GM18526 (cell line): ENCODE results near the gene DEGS2.

ENCODE experiments used
- POLR2A ChIP-seq: IDR thresholded peaks from 3 replicates; pipeline ENCODE4 v1.6.1; 2011; ENCODE audit not compliant: insufficient read length; ENCODE audit errors: extremely low read depth

DEGS2 gene

DNA sequence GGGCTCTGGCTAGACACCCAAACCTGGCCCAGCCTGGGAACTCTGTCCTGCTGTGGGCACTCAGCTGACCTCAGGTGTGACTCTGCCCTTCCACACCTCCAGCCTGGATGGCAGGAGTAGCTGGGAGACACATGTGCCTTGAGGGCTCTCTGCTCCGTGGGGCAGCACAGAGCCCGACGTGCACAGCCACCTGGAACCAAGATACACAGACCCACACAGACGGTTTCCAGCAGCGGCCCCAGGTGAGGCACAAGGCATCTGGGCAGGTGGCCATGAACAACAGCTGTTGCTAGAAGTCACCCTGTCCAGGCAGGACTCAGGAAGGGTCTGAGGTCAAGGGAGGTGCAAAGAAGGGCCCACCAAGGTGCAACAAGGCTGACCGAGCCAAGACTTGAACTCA, 5.9 kb downstream of the DEGS2 start:
- TF ChIP-seq POLR2A: no peak

DNA sequence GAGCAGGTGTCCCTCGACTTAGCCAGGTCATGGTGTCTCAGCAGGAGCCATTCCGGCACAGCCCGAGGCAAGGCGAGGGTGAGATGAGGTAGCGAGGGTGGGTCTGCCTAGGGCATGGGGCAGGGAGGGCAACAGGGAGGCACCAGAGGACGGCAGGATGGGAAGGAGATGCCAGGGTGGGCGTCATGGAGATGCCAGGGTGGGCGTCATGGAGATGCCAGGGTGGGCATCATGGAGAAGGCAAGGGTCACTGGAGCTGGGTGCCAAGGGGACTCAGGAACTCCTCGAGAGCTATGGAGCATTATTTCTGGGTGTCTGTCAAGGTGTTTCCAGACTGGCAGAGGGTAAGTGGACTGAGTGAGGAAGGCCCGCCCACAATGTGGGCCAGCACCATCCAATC, 7.4 kb downstream of the DEGS2 start:
- no peak for TF ChIP-seq POLR2A

DNA sequence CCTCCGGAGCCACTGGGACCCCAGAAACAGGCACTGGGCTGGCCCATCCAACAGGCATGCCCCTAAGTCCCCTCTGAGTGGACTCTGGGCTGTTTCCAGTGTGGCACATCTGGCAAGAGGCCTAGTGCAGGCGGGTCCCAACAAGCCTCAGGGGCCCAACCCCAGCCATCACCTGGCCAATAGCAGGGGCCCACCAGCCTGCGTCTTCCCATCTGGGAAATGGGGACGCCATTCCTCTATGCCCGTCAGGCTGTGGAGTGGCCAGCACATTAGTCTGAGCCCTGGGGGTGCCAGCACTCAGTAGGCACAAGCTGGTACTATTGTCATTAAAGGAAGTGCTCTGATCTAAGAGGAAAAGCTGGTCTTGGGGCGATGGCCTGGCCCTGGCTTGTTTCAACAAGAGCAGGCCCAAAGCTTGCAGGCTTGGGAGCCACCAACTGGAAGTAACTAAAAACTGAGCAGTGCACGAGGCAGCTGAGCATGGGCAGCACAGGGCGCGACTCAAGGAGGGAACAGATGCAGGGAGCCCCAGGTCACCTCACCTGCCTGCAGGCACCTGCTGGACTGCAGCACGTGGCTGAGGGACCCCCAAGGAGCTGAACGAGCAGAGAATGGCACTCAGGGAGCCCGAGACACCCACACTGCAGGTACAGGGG, 8.4 kb downstream of the DEGS2 start:
- no peak for TF ChIP-seq POLR2A

DNA sequence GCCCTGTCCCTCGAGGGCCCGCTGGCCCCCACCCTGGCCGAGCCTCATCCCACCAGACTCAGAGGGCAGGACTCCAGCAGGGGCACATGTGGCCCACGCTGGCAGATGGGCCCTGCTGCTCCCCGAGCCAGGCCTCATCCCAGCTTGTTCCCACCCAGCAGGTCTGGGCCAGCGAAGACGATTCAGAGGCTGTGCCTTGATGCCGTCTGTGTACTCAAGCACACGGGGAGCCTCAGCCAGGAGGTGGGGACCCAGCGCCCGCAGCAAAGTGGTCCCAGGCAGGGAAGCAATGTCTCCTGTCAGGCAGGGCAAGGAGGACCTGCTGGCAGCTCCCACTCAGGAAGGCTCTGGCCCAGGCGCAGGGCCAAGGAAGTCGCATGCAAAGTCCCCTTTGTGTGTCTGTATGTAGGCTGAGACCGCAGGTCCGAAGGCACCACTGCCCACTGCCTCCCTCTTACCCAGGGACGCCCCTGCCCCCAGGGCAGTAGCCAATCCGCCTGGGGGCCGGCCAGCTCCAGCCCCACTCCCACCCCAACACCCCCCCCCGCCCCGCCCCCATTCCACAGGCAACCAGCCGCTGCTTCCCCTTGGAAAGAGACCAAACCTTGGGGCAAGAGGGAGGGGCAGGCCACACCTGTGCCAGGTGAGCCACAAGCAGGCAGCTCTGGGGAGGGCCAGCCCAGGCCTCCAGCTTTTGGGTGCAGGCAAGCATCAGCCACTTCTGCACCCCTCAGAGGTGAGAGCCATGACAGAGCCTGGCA, 9.4 kb downstream of the DEGS2 start:
- TF ChIP-seq POLR2A: no peak

DNA sequence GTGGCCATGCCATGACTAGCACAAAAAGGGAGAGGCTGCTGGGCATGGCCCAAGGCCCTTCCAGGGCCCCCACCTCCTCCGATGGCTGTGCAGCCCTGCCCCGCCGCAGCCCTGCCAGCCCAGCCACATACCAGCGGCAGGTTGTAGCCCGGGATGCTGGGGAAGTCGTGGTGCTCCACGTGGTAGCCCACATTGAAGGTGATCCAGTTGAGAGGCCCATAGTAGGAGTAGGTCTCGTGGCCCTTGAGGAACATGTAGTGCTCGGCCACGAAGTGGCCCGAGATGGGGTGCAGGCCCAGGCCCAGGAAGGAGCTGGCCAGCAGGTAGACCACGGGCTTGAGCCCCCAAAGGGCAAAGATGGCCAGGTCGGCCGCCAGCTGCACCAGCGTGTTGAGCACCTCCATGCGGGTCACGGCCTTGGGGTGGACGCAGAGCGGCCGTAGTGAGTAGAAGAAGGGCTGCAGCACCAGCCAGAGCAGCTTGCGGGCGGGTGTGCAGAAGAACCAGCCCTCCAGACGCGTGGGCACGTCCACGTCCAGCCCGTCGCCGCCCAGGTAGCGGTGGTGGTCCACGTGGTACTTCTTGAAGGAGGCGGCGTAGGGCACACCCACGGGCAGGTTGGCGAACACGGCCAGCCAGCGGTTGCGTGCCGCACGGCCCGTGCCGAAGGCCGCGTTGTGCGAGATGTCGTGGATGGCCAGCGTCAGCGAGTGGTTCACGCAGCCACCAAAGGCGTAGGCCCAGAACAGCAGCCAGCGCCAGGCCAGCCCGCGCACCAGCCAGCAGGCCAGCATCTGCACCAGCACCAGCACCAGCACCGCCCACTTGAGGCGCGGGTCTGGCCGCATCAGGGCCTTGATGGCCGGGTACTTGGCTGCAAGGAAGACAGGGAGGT, 10.4 kb downstream of the DEGS2 start:
- TF ChIP-seq POLR2A: no peak

DNA sequence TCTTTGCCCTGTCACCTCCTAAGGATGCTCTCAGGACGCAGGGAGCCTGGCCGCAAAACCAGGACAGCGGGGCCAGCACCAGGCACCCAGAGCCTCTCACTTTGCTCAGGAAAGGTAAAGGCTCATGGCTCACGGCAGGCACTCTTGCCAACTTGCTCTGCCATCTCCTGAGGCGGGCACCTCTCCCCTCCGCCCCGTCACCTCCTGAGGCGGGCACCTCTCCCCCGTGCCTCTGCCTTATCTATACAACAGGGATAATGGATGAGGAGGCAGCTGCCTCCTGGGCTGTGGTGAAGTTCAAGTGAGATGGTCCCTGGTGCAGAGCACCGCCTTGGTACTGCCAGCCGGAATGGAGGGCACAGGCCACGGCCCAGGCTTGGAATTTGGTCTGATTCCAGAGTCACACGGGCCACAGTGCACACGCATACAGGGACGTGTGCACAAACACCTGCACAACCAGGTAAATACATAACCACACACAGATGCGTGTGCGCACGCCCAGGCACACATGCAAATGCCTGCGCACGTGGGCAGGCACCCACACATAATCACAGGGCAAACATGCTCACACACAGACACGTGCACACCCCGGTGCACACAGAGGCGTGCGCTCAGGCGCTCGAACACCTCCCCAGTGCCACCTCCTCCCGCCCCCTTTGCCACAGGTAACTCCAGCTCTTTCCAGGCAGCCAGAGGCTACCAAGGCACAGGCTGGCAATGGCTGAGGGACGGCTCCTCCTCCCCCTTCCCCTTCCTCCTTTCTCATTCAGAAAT, 11.6 kb downstream of the DEGS2 start:
- no peak for TF ChIP-seq POLR2A

DNA sequence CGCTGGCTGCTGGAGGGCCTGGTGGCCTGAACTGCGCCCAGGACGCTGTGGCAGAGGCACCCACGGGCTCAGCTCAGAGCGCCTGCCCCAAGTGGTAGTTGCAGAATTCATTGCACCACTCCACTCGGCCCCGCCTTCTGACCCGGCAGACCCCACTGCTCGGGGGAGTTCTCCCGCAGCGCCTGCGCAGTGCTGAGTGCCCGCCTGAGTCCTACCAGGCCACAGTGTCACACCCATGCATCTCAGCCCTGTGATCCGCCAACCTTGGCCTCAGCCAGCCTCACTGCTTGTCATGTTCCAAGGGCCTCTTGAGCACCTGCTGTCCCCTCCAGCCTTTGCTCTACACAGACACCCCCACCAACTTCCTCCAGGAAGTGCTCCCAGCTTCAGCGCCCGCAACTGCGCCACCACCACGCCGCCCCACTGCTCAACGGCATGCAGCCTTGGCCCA, 12.2 kb downstream of the DEGS2 start:
- TF ChIP-seq POLR2A: no peak

DNA sequence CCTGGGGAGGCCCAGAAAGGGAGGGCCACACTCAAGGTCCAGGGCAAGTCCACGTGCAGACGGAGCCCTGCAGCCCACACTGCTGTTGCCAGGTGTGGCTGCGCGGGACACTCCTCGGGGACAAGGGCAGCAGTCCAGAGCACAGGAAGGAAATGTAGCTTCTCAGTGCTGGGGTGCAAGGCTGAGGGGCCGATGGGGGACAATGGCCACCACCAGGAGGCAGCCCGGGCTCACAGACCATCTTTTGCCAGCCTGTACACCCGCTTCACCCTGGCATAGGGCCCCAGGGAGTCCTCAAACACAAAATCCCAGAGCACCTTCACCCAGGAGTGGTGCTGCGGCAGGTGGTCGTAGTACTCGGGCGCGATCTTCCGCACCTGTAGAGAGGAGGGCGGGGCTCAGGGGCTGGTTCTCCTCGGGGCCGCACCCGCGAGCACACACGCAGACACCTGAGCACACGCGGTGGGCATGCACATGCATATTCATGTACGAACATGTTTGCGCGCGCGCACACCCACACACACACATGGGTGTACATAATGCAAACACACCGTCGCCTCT, 12.8 kb downstream of the DEGS2 start:
- TF ChIP-seq POLR2A: no peak

DNA sequence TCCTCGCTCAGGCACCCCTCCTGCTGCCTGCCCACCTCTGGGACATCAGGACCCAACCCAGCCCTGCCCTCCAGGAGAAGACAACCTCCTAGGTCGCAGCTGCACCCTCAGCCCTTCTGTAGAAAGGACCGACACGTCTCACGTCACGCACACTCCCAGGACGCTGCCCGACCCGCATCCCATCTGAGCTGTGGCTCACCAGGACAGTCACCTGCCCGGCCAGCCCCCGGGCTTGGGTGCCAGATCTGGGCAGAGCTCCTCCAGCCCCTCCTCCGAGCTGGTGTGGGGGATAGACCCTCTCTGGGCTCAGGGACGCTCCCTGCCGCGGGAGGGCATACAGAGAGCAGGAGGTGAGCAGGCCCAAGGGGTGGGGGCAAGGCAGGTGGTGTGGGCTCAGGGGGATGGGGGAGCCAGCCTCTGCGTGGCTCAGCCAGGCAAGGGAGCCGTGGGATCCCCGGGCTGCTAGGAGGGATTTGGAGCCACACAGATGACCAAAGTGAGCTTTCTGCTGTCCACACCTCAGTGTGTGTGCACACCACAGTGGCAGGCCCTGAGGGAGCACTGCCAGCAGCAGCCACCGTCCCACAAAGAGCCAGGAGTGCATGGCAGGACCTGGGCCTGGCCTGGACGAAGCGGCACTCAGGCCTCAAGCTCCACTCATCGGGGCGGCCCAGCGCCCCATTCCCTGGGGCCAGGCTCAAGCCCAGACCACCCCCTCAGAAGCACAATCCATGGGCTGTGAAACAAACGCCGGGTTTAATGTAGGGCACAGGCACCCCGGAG, 13.6 kb downstream of the DEGS2 start:
- no peak for TF ChIP-seq POLR2A

DNA sequence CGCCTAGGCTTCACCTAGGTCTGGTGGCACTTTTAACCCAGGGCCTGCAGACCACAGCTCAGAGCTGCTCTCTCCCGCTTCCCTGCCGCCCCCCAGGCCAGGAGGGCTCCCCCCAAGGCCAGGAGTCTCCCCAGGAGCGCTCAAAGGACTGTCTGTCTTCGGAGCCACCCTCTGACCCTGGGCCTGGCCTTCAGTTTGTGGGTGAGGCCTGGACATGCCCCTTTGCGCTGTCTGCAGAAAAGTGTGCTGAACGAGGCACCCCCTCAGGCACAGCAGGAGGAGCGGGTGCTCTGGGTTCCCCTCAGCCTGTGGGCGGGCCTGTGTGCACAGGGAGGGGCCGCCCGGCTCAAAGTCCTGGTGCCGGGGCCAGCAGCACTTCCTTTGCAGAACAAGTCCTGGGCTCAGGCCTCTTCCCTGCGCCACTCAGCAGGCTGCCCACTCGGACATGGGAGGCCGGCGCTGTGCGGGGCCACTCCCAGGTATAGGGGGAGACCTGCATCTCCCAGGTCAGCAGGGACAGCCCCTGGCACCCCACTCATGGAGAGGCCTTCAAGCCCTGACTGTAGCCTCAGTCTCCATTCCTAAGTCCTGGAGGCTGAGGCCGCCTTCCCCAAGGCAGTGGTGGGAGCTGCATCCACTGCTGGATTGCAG, 14.3 kb downstream of the DEGS2 start:
- TF ChIP-seq POLR2A: no peak

DNA sequence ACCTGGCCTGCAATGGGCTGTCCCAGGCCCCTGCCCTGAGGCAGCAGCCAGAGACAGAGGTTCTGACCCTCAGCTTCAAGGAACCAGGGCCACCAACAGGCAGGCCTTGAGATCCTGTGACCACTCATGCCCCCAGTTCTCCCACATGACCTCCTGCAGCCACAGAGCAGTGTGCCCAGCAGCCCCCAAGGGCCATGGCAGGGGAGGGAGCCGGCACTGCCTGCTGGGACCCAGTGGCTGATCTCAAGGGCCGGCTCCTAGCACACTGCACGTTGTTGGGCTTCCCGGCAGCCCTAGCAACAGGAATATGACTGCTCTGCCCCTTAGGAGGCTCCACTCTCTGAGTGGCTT, 14.8 kb downstream of the DEGS2 start:
- no peak for TF ChIP-seq POLR2A

DNA sequence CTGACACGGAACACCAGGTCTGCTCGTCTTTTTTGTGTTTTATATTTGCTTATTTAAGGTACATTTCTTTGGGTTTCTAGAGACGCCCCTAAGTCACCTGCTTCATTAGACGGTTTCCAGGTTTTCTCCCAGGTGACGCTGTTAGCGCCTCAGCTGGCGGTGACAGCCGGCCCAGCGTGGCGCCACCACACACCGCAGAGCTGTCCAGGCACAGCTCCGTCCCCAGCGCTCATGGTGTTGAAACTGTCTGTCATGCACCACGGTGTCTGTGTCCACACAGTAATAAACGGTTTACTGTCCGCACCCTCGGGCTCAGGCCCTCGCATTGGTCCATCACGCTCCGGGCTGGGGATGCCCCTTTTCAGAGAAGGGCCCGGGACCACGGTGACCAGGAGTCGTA, 15.5 kb downstream of the DEGS2 start:
- no peak for TF ChIP-seq POLR2A

DNA sequence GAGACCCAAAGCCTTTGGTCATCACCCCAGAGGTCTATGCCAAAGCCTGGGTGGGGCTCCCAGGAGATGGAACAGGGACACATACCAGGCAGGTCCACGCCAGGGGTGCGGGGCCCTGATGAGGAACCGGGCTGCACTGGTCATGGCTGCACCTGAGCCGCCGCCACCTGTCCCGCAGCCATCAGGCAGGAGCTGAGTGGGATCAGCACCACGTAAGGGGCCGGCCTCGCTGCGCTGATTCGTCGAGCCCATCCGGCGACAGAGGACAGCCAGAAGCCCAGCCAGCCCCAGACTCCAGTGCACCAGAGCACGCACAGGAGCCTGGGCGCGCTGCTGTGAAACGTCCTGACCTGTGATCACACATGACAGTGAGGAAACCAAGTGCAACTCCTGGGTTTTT, 15.9 kb downstream of the DEGS2 start:
- no peak for TF ChIP-seq POLR2A
